Activated naive CD4-positive, alpha-beta T cell treated with anti-CD3 and anti-CD28 coated beads for 36 hours (primary cell): ENCODE results near the gene NCR3LG1. TPM values are rescaled to one million over a fixed set of nuclear protein-coding genes. Genes with fewer than 3 reads are reported as not detected.

Source experiments
- CTCF ChIA-PET: fragments of 350-600 bp; sonication (Branson Sonifier 250); formaldehyde crosslinking; loops from one replicate; lab custom pipeline; 2021; ENCODE audit warnings: antibody characterized with exemption; lab: Charles Lee
- DNase-seq: peaks from one replicate; pipeline ENCODE4 v3.0.0-alpha.2; 2020
- H3K27ac Mint-ChIP-seq: one replicate; pipeline ENCODE4 v1.8.0; 2021; ENCODE audit warnings: mild to moderate bottlenecking, mixed read lengths
- H3K27me3 Mint-ChIP-seq: one replicate; pipeline ENCODE4 v1.8.0; 2021; ENCODE audit warnings: low read depth, mixed read lengths
- H3K36me3 Mint-ChIP-seq: one replicate; pipeline ENCODE4 v1.8.0; 2021; ENCODE audit warnings: low read depth, mixed read lengths
- H3K4me1 Mint-ChIP-seq: one replicate; pipeline ENCODE4 v1.8.0; 2021; ENCODE audit warnings: low read depth, mixed read lengths
- H3K4me3 Mint-ChIP-seq: one replicate; pipeline ENCODE4 v1.8.0; 2021; ENCODE audit warnings: mild to moderate bottlenecking, moderate library complexity, mixed read lengths
- H3K9me3 Mint-ChIP-seq: one replicate; pipeline ENCODE4 v1.8.0; 2021; ENCODE audit warnings: mixed read lengths
- intact Hi-C: fragments of 100-400 bp; cut with micrococcal nuclease; formaldehyde crosslinking; loops from one replicate; pipeline ENCODE4 v1.15.1; 2023
- total RNA-seq, 2 experiments: library from RNA; stranded (reverse); gene quantifications; one replicate each; pipeline ENCODE4 v1.2.3, GENCODE V29; 2021

Gene NCR3LG1
- total RNA-seq, 2 experiments from 2014 or later: 0.72 TPM

DNA sequence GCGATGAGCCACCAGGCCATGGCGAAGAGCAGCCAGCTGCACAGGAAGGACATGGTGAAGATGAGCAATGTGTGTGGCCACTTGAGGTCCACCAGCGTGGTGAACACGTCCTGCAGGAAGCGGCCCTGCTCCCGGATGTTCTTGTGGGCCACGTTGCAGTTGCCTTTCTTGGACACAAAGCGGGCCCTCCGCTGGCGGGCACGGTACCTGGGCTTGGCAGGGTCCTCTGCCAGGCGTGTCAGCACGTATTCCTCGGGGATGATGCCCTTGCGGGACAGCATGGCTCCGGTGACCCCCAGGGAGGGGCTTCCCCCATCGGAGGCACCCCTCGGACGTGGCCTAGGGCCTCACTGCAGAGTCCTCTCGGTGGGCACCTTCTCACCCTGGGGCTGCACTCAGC is 36.2 kb downstream of the NCR3LG1 start:
- H3K9me3 Mint-ChIP-seq: no peaks in the 10 kb centered on the region
- H3K4me3 Mint-ChIP-seq: peak overlapping the region; percentile 63
- intact Hi-C loops: loop anchor here (10.0 kb wide), 2 partner anchors 347 to 587 kb away; partner anchors contain the start of gene KCNC1
- no peaks in the 10 kb centered on the region for H3K36me3 Mint-ChIP-seq
- H3K4me1 Mint-ChIP-seq: peaks cover 5% of the 10 kb centered on the region
- no peaks in the 10 kb centered on the region for H3K27me3 Mint-ChIP-seq
- DNase-seq: no peak
- no peak overlapping the region for H3K27ac Mint-ChIP-seq
- CTCF ChIA-PET: interaction anchor here (0.8 to 2.1 kb wide), 7 partner anchors 14 to 1340 kb away, joined by 3 to 18 read pairs (median 4); no protein-coding TSS in a partner anchor

DNA sequence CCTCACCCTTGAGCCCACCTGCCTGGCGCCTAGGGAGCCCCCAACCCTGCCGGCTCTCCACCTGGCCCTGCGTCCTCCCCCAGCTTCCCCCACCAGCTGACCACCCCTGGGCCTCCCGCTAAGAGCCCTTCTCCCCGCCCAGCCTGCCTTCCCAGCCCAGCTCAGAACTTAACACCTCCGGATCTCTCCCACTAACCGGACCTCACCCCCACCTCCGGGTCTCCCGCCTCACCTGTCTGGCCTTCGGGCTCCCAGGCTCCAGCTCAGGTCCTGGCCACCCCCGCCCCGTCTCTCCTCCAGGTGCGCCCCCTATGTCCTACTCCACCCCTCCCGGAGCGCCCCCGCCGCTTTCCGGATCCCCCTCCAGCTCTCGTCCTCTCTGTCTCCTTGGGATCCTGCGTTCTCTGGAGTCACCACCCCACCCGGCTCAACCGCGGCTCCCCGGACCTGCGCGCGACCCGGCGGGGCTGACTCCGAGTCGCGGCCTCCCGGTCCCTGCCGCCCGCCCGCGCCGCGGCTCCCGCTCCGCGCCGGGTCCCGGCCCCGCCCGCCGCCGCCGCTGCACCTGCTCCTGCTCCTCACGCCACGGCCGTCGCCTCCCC is 37.1 kb downstream of the NCR3LG1 start, which contains the start of gene KCNJ11:
Gene KCNJ11, minus strand, starts transcription at position 51 of the 602 bp plus-strand sequence. CDS start 568 bp downstream, outside the sequence.
- Mint-ChIP-seq H3K27ac (no peak within 1 kb of the TSS), H3K4me1 (peaks cover 5% of the 10 kb centered on the region), H3K9me3 (no peaks in the 10 kb centered on the region), H3K27me3 (no peaks in the 10 kb centered on the region), H3K36me3 (no peaks in the 10 kb centered on the region), H3K4me3 (peak within 1 kb of the TSS; percentile 71)
- intact Hi-C loops: loop anchor here (1.0 to 10.0 kb wide), 3 partner anchors 311 to 586 kb away; partner anchors contain the start of genes KCNC1 and RPS13
- DNase-seq: peak; percentile 14
- CTCF ChIA-PET: interaction anchor here (0.8 to 2.1 kb wide), 13 partner anchors 10 to 1339 kb away, joined by 3 to 18 read pairs (median 4); no protein-coding TSS in a partner anchor

- intact Hi-C loops: loop anchor here (1.0 to 10.0 kb wide), 3 partner anchors 312 to 585 kb away; partner anchors contain the start of genes KCNC1 and RPS13
- H3K4me1 Mint-ChIP-seq: peaks cover 5% of the 10 kb centered on the region
- CTCF ChIA-PET: interaction anchor here (0.6 to 1.8 kb wide), 12 partner anchors 11 to 951 kb away, joined by 3 to 18 read pairs (median 4); no protein-coding TSS in a partner anchor
- H3K4me3 Mint-ChIP-seq: peak overlapping the region; percentile 71
- peak; percentile 75 for DNase-seq
- H3K27me3 Mint-ChIP-seq: no peaks in the 10 kb centered on the region
- H3K27ac Mint-ChIP-seq: no peak overlapping the region
- no peaks in the 10 kb centered on the region for H3K36me3 Mint-ChIP-seq
- H3K9me3 Mint-ChIP-seq: no peaks in the 10 kb centered on the region
Measured at GRCh38 chr11:17389211-17389956, 37.8 kb downstream of the NCR3LG1 start.

DNA sequence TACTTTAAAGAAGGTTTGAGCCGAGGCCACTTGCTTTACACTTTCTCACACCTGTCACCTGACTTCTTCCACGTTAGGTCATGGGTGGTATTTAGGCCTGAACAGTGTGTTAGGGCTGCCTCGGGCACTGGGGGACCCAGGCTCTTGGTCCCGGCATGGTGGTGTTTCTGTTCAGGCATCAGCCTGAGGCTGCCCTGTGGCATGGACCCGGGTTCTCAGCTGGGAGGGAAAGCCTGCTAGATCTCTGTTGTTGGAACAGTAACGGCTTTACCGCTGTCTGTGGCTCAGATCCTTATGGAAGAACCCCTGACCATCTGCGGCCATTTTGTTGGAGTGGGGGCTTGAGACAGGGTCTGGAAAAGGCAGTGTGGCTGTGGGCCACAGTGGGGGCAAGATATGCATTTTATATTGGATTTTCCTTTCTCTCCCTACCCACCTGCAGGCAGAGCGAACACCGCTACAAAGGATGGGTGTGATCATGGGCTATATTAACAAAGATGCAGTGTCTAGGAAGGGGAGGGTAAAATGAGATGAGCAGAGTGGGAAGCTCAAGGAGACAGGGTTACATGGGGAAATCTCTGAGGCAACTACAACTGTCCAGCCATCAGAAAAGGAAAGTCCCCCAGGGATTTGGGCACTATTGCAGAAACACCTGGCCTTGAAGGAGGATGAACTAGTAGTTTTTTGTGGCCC is 38.5 kb downstream of the NCR3LG1 start:
- Mint-ChIP-seq H3K27ac (no peak overlapping the region), H3K4me3 (peak overlapping the region; percentile 55), H3K36me3 (no peaks in the 10 kb centered on the region), H3K9me3 (no peaks in the 10 kb centered on the region), H3K4me1 (peaks cover 5% of the 10 kb centered on the region), H3K27me3 (no peaks in the 10 kb centered on the region)
- intact Hi-C loops: loop anchor here (1.0 to 10.0 kb wide), 3 partner anchors 313 to 585 kb away; partner anchors contain the start of genes KCNC1 and RPS13
- DNase-seq: no peak
- CTCF ChIA-PET: interaction anchor here (0.6 to 1.8 kb wide), 5 partner anchors 116 to 950 kb away, joined by 3 to 5 read pairs (median 3); no protein-coding TSS in a partner anchor

GRCh38 chr11:17391493-17392355 is 40.1 kb downstream of the NCR3LG1 start:
- no peaks in the 10 kb centered on the region for H3K27me3 Mint-ChIP-seq
- no peaks in the 10 kb centered on the region for H3K36me3 Mint-ChIP-seq
- no peak overlapping the region for H3K4me3 Mint-ChIP-seq
- CTCF ChIA-PET: interaction anchor here (0.6 to 1.8 kb wide), 4 partner anchors 8 to 143 kb away, joined by 3 read pairs; no protein-coding TSS in a partner anchor
- no peak overlapping the region for H3K27ac Mint-ChIP-seq
- intact Hi-C loops: no loop called here
- H3K4me1 Mint-ChIP-seq: peaks cover 5% of the 10 kb centered on the region
- no peak for DNase-seq
- no peaks in the 10 kb centered on the region for H3K9me3 Mint-ChIP-seq

GRCh38 chr11:17392872-17393271 is 41.3 kb downstream of the NCR3LG1 start:
- DNase-seq: no peak
- intact Hi-C loops: no loop called here
- Mint-ChIP-seq H3K36me3 (no peaks in the 10 kb centered on the region), H3K27me3 (no peaks in the 10 kb centered on the region), H3K27ac (no peak overlapping the region), H3K4me1 (peaks cover 5% of the 10 kb centered on the region), H3K4me3 (no peak overlapping the region), H3K9me3 (no peaks in the 10 kb centered on the region)
- CTCF ChIA-PET: no interaction called here

DNA sequence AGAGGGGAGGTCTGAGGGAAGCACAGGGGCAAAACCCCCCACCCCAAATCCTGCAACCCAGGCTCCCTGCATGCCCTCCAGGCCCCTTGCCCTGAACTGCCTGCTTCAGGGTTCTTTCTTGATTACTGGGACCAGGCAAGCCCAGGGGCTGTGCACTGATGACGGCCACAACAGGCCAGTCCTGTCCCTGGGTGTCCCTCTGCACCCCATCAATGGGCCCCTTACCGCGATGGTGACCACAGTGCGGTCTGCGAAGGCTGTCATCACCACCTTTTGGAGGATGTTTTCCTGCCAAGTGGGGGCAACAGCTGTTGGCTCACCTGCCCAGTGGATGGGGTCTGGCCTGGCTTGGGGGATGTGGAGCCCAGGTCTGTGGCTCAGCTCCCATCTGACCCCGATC is 41.9 kb downstream of the NCR3LG1 start:
- H3K36me3 Mint-ChIP-seq: no peaks in the 10 kb centered on the region
- no peaks in the 10 kb centered on the region for H3K9me3 Mint-ChIP-seq
- DNase-seq: no peak

DNA sequence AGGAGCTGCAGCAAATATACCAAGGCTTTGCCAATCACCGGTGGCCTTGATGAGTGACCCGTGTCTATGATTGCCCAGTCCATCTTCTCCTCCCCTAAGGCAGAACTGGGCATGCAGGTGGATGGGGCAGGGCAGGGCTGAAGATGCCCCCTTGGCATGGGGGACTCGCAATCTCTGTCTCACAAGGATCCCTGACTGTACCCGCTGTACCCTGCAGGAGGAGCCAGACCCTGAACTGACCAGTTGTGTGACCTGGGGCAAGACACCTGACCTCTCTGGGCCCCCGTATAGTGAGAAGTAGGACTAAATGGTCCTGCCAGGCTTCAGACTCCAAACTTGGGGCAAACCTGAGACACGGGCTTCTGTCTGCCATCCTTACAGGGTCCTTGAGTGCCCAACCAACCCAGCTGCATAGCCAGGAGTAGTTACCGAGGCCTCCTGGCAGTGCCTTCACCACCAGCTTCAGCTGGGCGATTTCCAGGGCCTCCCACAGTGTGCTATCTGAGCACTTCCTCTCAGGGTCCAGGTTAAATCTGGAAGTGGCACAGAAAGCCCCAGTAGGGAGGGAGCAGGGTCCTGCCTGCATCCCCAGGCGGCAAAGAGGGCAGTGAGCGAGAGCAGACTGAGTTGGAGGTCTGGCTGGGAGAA is 43.3 kb downstream of the NCR3LG1 start:
- CTCF ChIA-PET: interaction anchor here (0.6 kb wide), 1 partner anchor 39 kb away, joined by 3 read pairs; no protein-coding TSS in a partner anchor
- Mint-ChIP-seq H3K4me1 (peaks cover 3% of the 10 kb centered on the region), H3K27ac (no peak overlapping the region), H3K36me3 (no peaks in the 10 kb centered on the region), H3K4me3 (no peak overlapping the region), H3K9me3 (no peaks in the 10 kb centered on the region), H3K27me3 (no peaks in the 10 kb centered on the region)
- DNase-seq: no peak
- intact Hi-C loops: no loop called here

More for the DNA sequence above, 41.9 kb downstream of the NCR3LG1 start:
- no peak overlapping the region for H3K4me3 Mint-ChIP-seq
- peaks cover 5% of the 10 kb centered on the region for H3K4me1 Mint-ChIP-seq
- H3K27me3 Mint-ChIP-seq: no peaks in the 10 kb centered on the region
- intact Hi-C loops: no loop called here
- no peak overlapping the region for H3K27ac Mint-ChIP-seq
- CTCF ChIA-PET: interaction anchor here (0.8 kb wide), 1 partner anchor 135 kb away, joined by 3 read pairs; no protein-coding TSS in a partner anchor

DNA sequence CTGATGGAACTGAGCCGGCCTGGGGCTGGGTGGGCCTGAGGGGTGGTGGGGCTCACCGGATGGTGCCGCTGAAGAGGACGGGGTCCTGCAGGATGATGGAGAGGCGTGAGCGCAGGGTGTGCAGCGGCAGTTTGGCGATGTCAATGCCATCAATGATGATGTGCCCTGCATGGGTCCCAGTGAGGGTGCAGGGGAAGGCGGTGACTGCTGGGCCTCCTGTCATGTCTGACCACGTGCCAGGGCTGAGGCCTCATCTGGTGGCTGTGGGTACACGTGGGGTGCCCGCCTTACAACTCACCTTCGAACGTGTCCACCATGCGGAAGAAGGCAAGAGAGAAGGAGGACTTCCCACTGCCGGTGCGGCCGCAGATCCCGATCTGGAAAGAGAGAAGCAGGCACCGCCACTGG is 44.0 kb downstream of the NCR3LG1 start:
- CTCF ChIA-PET: interaction anchor here (0.6 kb wide), 1 partner anchor 40 kb away, joined by 3 read pairs; no protein-coding TSS in a partner anchor
- DNase-seq: no peak
- H3K4me1 Mint-ChIP-seq: no peaks in the 10 kb centered on the region
- no peaks in the 10 kb centered on the region for H3K9me3 Mint-ChIP-seq
- H3K4me3 Mint-ChIP-seq: no peak overlapping the region
- H3K36me3 Mint-ChIP-seq: no peaks in the 10 kb centered on the region
- no peaks in the 10 kb centered on the region for H3K27me3 Mint-ChIP-seq
- no peak overlapping the region for H3K27ac Mint-ChIP-seq
- intact Hi-C loops: no loop called here

- no peak overlapping the region for H3K4me3 Mint-ChIP-seq
- H3K27ac Mint-ChIP-seq: no peak overlapping the region
- H3K27me3 Mint-ChIP-seq: no peaks in the 10 kb centered on the region
- H3K9me3 Mint-ChIP-seq: no peaks in the 10 kb centered on the region
- no peaks in the 10 kb centered on the region for H3K36me3 Mint-ChIP-seq
- no peaks in the 10 kb centered on the region for H3K4me1 Mint-ChIP-seq
- CTCF ChIA-PET: no interaction called here
- DNase-seq: no peak
- intact Hi-C loops: no loop called here
Measured at GRCh38 chr11:17395978-17396377, 44.4 kb downstream of the NCR3LG1 start.
